ENCODE data around the gene EIF5AL1. TPM values are rescaled to one million over a fixed set of nuclear protein-coding genes. Genes with fewer than 3 reads are reported as not detected.

Gene EIF5AL1
- total RNA-seq, 1 experiment from 2014 or later, result 0.17 TPM

DNA sequence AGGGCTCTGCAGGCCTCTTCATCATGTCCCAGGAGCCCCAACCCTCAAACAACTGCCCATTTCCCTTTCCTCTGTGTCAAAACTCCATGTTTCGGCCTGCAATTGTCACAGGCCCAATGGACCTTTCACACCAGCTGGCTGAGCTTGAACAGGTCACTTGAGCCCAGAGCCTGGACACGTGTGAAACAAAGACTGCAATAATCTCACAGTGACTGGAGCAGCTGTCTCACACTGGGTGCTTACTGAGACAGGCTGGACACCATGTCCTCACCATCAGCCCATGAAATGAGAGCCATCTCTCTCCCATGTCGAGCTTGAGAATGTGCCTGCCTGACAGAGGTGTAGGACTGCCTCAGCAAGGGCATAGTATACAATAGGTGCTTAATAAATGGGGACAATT, 19.5 kb upstream of the EIF5AL1 start (continued):
- TF ChIP-seq, protein P1, sequence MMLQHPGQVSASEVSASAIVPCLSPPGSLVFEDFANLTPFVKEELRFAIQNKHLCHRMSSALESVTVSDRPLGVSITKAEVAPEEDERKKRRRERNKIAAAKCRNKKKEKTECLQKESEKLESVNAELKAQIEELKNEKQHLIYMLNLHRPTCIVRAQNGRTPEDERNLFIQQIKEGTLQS (CRISPR knock-in tag; conservative IDR thresholded peaks at IDR 0.05), result no peak

DNA sequence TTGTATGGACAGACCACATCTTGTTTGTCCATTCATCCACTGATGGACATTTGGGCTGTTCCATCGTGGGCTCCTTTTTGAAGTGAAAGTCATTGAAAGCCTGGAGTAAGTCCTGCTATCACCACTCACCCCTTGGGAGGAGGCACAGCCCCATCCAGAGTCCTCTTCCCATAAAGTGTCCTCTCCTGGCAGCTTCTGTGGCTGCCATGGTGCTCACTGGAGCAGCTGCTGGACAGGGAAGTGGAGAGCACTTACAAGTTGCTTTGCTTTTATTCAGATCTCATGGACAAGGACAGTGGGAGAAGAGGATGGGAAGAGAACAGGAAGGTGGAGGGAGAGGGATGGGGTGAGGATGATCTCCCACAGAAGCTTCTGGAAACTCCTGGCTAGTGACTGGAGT, 18.5 kb upstream of the EIF5AL1 start:
- CTCF ChIA-PET, result interaction anchor here (1.2 to 2.0 kb wide), 2 partner anchors 119 kb away, joined by 5 to 9 read pairs; no protein-coding TSS in a partner anchor
- H3K9me3 Mint-ChIP-seq, result peaks cover 12% of the 10 kb centered on the region
- no peaks in the 10 kb centered on the region for H3K36me3 Mint-ChIP-seq
- POLR2A ChIA-PET, result no interaction called here
- H3K4me3 Mint-ChIP-seq, result no peak overlapping the region
- ATAC-seq, result no peak
- H3K27ac Mint-ChIP-seq, result no peak overlapping the region
- peaks cover 7% of the 10 kb centered on the region for H3K4me1 Mint-ChIP-seq
- DNase-seq (ENCODE audit: low spot score), result no peak
- no peak for TF ChIP-seq SMAD4 (CRISPR knock-in tag; IDR thresholded peaks at IDR 0.05)
- TF ChIP-seq KAT7 (CRISPR knock-in tag; IDR thresholded peaks at IDR 0.05; ENCODE audit: borderline replicate concordance), result no peak
- TF ChIP-seq GABPB1 (CRISPR knock-in tag; IDR thresholded peaks at IDR 0.05), result no peak
- TF ChIP-seq ZBTB21 (CRISPR knock-in tag; IDR thresholded peaks at IDR 0.05; ENCODE audit: borderline replicate concordance), result no peak
- TF ChIP-seq, protein P2, sequence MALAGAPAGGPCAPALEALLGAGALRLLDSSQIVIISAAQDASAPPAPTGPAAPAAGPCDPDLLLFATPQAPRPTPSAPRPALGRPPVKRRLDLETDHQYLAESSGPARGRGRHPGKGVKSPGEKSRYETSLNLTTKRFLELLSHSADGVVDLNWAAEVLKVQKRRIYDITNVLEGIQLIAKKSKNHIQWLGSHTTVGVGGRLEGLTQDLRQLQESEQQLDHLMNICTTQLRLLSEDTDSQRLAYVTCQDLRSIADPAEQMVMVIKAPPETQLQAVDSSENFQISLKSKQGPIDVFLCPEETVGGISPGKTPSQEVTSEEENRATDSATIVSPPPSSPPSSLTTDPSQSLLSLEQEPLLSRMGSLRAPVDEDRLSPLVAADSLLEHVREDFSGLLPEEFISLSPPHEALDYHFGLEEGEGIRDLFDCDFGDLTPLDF (CRISPR knock-in tag; IDR thresholded peaks at IDR 0.05), result no peak
- TF ChIP-seq, protein P3, sequence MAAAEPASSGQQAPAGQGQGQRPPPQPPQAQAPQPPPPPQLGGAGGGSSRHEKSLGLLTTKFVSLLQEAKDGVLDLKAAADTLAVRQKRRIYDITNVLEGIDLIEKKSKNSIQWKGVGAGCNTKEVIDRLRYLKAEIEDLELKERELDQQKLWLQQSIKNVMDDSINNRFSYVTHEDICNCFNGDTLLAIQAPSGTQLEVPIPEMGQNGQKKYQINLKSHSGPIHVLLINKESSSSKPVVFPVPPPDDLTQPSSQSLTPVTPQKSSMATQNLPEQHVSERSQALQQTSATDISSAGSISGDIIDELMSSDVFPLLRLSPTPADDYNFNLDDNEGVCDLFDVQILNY (CRISPR knock-in tag; IDR thresholded peaks at IDR 0.05), result no peak
- no peak for TF ChIP-seq TCF7 (CRISPR knock-in tag; IDR thresholded peaks at IDR 0.05; ENCODE audit: low read depth)
- peaks cover 39% of the 10 kb centered on the region for H3K27me3 Mint-ChIP-seq (ENCODE audit: low read depth)

DNA sequence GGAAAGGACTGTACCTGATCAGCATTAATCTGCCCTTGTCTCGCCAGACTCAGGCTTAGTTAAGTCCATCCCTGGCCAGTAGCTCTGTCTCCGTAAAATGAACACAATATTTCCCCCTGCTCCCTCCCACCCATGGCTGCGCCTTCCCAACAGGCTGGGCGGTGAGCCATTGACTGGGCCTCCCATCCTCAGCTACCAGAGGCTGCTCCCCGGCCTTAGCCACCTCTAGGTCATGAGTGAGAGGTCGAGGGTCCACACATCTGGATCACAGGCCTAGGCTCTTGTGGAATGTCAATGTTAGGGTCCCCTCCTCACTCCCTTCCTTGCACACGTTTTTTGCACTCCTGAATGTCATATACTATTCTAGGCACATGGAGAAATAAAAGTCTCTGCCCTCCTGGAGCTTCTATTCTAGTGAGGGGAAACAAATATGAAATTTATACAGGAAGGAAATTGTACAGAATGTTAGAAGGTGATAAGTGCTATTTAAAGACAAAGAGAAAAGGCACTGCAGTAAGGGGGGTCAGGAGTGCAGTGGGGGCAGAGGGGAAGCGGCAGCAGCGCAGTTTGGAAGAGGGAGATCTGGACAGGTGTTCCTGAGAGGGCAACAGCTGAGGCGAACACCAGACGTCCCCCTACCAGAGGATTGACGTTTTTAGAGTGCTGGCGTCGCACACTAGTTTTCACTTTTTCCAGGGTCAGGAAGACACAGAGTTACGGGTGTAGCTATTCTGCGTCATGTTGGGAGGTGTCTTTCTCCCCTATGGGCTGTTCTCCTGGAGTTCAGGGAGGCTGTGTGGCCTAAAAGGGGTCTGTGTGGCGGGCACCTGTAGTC, 17.2 kb upstream of the EIF5AL1 start:
- Mint-ChIP-seq H3K27me3 (ENCODE audit: low read depth) (peaks cover 39% of the 10 kb centered on the region), H3K9me3 (peaks cover 12% of the 10 kb centered on the region), H3K4me1 (peaks cover 7% of the 10 kb centered on the region), H3K36me3 (no peaks in the 10 kb centered on the region), H3K4me3 (no peak overlapping the region), H3K27ac (no peak overlapping the region)
- TF ChIP-seq, protein P4, sequence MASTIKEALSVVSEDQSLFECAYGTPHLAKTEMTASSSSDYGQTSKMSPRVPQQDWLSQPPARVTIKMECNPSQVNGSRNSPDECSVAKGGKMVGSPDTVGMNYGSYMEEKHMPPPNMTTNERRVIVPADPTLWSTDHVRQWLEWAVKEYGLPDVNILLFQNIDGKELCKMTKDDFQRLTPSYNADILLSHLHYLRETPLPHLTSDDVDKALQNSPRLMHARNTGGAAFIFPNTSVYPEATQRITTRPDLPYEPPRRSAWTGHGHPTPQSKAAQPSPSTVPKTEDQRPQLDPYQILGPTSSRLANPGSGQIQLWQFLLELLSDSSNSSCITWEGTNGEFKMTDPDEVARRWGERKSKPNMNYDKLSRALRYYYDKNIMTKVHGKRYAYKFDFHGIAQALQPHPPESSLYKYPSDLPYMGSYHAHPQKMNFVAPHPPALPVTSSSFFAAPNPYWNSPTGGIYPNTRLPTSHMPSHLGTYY (CRISPR knock-in tag; IDR thresholded peaks at IDR 0.05), result no peak
- no peak for TF ChIP-seq TP53 (CRISPR knock-in tag; IDR thresholded peaks at IDR 0.05)
- TF ChIP-seq ETV6 (CRISPR knock-in tag; IDR thresholded peaks at IDR 0.05), result no peak
- TF ChIP-seq NR2C2 (CRISPR knock-in tag; IDR thresholded peaks at IDR 0.05), result no peak
- TF ChIP-seq, protein P5, sequence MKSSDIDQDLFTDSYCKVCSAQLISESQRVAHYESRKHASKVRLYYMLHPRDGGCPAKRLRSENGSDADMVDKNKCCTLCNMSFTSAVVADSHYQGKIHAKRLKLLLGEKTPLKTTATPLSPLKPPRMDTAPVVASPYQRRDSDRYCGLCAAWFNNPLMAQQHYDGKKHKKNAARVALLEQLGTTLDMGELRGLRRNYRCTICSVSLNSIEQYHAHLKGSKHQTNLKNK (CRISPR knock-in tag; IDR thresholded peaks at IDR 0.05), result no peak
- no peak for TF ChIP-seq ZBTB21 (CRISPR knock-in tag; IDR thresholded peaks at IDR 0.05; ENCODE audit: borderline replicate concordance)
- no peak for TF ChIP-seq NR3C1 (CRISPR knock-in tag; conservative IDR thresholded peaks at IDR 0.05; ENCODE audit: low read depth)
- TF ChIP-seq, protein P6, sequence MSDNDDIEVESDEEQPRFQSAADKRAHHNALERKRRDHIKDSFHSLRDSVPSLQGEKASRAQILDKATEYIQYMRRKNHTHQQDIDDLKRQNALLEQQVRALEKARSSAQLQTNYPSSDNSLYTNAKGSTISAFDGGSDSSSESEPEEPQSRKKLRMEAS (CRISPR knock-in tag; IDR thresholded peaks at IDR 0.05), result no peak
- no peak for TF ChIP-seq NR1H2 (CRISPR knock-in tag; IDR thresholded peaks at IDR 0.05)
- TF ChIP-seq TEAD1 (CRISPR knock-in tag; IDR thresholded peaks at IDR 0.05), result no peak
- DNase-seq (ENCODE audit: low spot score), result no peak
- CTCF ChIA-PET, result interaction anchor here (0.9 to 2.0 kb wide), 3 partner anchors 28 to 120 kb away, joined by 3 to 9 read pairs (median 6); no protein-coding TSS in a partner anchor
- POLR2A ChIA-PET, result no interaction called here
- no peak for ATAC-seq

Data from WTC11 (cell line).